HG02981 (cell line): Measurements from ENCODE around the gene CACNA1G.

Experiments used
- ATAC-seq: cut with Tn5 transposase; IDR thresholded peaks from one replicate; pipeline ENCODE4 v1.9.1; 2021; ENCODE audit warnings: mild to moderate bottlenecking, moderate library complexity; ENCODE audit not compliant: unreplicated experiment

Gene CACNA1G

GRCh38 chr17:50608700-50609379, 48.3 kb downstream of the CACNA1G start:
- ATAC-seq = no peak

DNA sequence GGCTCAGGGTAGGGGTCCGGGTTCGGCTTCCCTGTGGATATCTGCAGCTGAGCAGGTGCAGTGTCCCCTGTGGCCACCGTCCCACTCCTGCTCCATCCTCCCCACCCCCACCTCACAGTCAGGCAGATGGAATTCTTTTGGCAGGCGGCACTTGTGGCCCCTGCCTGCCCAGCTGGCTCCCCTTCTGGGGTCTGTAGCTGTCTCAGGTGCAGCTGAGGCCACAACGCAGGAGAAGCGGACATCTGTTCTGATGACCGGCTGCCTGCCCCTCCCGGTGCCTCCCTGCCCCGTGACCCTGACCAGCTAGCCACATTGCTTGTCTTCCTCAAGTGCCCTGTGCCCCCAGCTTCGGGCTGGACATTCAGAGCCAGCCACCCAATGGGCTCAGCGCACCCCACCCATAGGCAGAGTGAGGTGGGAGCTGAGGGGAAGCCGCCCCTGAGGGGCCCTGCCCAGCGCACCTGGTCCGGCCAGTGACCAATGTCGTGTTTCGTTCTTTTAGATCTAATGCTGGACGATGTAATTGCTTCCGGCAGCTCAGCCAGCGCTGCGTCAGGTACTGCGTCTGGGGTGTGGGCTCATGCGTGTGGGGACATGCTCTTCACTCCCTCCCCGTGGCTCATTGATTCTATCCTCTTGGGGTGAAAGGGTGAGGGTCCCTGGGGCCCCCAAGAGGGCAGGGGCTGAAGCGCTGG, 49.0 kb downstream of the CACNA1G start:
- ATAC-seq = no peak

GRCh38 chr17:50611634-50612033, 51.1 kb downstream of the CACNA1G start:
- ATAC-seq = no peak

DNA sequence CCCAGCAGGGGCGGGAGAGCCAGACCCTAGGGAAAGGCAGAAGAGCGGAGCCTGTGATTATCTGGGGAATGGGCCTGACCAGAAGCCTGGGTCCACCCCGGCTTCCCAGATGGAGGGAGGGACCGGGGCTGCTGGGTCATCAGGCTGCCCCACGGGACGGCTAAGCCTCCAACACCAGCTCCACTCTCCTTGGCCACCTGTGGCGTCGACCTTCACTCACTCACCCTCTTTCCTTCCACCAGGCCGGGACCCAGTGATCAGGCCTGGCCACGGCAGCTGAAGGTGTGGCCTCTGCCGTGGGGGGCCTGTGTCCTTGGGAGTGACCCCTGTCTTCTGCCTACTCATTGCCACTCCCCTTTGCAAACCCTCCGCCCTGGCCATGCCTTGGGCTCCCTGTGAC, 51.8 kb downstream of the CACNA1G start:
- ATAC-seq = no peak

GRCh38 chr17:50613007-50613992, 52.8 kb downstream of the CACNA1G start:
- ATAC-seq = no peak

DNA sequence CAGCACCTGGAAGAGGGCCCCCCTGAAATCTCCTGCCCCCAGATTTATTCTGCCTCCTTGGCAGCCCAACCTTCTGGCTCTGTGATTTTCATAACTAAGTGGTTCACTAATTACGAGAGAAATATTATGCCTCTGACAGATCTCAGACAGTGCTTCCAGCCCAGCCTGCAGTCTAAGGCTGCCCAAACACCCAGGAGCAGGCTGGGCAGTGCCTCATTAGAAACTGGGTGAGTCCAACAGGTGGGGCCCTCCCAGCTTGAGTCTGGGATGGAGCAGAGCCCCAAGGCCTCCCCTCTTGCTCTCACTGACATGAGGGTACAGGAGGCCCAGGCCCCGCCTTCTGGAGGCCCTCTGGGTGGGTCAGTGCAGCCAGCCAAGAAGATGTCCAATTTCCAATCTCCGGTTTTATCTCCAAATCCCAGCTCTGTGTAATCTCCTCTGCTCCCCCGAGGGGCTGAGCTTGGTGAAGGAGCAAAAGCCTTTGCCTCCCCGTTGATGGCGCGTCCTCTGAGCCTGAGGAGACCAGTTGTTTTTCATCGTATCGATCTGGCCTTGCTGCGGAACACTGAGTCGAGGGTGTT, 54.0 kb downstream of the CACNA1G start:
- ATAC-seq = no peak

DNA sequence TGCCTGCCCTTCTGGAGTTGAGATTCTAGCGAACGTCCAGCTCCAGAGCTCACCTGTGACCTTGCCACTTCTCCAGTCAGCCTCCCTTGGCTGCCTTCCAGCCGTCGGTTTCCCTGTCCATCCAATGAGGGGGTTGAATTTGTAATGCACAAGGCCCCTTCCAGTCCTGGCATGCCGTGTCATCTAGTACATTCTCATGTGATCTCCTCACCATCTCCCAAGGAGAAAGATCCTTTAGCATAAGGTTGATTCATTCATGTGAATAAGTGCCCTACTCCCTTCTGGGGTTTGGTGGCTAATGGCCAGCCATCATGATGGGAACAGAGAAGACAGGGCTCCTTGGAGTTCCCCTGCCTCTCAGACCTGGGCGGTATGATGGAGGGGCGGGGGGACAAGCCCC, 55.3 kb downstream of the CACNA1G start:
- no peak for ATAC-seq

- ATAC-seq = no peak
These were observed 57.8 kb downstream of the CACNA1G start for GRCh38 chr17:50618300-50618699.

- no peak for ATAC-seq
These were observed 58.4 kb downstream of the CACNA1G start for GRCh38 chr17:50618941-50619340.

GRCh38 chr17:50619489-50619888, 59.0 kb downstream of the CACNA1G start:
- ATAC-seq = no peak

DNA sequence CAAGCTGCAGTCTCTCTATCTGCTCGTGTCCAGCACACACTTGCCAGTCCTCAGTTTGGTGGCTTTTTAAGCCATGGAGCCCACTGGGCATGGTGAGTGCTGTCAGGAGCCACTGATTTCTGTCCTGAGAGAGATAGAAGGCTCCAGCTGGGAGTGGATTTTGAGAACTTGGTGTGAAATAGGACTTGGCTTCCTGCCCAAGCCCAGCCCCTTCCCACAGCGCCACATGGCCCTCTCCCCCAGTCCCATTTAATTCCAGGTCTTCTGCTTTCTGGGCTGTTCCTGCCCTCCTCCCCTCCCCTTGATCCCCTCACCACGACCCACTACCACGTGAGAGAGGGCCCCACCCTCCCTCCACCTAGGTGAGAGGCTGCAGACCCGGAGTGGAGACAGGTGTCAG, 59.7 kb downstream of the CACNA1G start:
- ATAC-seq = no peak

- ATAC-seq = no peak
These were observed 60.3 kb downstream of the CACNA1G start for GRCh38 chr17:50620858-50621257.

DNA sequence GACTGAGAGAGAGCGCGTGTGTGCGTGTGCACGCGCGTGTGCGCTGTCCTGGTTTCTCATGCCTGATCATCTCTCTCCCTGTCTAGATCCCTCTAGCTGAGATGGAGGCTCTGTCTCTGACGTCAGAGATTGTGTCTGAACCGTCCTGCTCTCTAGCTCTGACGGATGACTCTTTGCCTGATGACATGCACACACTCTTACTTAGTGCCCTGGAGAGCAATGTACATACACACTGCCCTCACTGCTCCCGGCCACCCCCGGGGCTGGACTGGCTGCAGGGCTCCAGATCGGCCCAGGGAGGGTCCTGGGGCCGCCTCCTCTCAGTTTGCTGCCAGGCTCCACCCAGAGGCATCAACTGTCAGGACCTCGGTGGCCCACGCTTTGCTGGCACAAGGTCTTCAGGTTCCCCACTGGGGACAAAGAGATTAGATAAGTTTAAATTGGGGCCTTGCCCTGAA, 61.1 kb downstream of the CACNA1G start:
- ATAC-seq = no peak

GRCh38 chr17:50624321-50624934, 63.9 kb downstream of the CACNA1G start:
- ATAC-seq = no peak

GRCh38 chr17:50625032-50625871, 64.7 kb downstream of the CACNA1G start:
- no peak for ATAC-seq

- no peak for ATAC-seq
These were observed 65.6 kb downstream of the CACNA1G start for GRCh38 chr17:50626037-50626574.

GRCh38 chr17:50627036-50627781, 66.7 kb downstream of the CACNA1G start:
- ATAC-seq = no peak

DNA sequence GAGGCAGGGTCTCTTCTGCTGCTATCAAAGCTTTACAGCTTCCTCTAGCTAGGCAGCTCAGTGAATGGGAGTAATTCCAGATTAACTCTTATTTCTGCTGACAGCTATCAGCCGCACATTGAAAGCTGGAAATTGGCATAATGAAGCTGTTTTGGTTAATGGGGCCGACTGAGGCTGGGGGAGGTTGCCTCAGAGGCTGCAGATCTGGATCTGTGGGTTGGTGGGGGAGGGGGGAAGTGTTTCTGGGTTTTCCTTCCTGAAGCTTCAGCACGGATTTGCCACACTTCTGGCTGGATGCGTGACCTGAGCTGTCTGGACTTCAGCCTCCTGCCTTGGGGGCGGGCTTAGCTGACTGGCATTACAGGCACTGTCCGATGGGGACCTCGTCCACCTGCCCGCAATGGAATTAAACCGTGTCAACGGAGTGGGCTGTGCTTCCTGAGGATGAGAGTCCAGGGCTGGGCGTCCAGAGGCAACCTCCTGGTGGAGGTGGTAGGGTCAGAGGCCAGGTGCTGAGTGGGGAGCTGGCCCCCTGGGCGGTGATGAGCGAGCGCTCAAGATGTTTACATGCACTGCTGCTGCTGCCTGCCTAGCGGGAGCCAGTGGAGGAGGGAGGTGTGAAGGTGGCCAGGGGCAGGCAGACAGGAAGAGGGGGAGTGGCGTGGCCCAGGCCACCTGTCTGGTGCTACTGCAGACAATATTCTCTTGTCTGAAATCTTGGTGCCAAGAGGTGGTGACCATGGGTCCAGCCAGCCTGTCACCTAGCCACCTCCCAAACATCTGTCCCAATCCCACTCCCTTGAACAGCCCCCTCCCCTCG, 67.5 kb downstream of the CACNA1G start:
- no peak for ATAC-seq
